ENCODE data around the gene ZDHHC12. TPM values are rescaled to one million over a fixed set of nuclear protein-coding genes. Genes with fewer than 3 reads are reported as not detected.

The ZDHHC12 gene
- total RNA-seq, 2 experiments from 2014 or later = 40.0 to 56.8 TPM

DNA sequence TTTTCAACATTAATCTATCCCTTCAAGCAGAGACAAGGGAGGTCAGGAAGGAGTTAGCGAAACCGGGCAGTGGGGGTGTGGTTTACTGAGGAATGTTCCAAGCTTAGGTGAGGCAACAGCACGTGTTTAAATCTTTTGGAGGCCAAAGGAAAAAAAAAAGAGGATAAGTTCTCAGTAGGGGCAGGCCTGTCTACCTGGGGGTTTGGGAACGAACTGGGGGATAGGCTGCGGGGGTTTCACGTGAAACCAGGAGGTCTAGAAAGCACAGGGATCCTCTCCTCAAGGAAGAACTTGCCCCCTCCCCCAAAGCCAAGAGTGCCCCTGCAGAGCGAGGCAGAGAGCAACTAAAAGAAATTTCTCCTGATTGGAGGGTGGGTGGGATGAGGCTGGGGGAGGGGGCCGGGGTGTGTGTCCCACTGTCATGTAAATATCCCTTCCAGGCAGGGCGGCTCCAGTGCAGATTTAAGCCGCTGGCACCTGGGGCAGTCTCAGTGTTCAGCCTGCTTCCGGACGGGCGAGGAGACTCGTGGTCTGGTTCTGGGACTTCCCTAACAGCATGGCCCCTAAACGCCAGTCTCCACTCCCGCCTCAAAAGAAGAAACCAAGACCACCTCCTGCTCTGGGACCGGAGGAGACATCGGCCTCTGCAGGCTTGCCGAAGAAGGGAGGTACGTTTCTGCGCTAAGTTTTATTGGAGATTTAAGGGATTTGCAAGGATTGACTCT, 40.4 kb downstream of the ZDHHC12 start:
- Histone ChIP-seq H4K20me1 (ENCODE audit: insufficient read depth, low read length) (peaks cover 5% of the 10 kb centered on the region; the same call in 1 of the 2 replicates), H3K9me2 (ENCODE audit: insufficient read depth, low read length) (no peaks in the 10 kb centered on the region), H2AFZ (ENCODE audit: low read length) (no peak overlapping the region), H3K4me3 (ENCODE audit: low read depth, low read length, poor library complexity, severe bottlenecking) (peak overlapping the region; percentile 90), H3K36me3 (ENCODE audit: insufficient read depth, low read length) (peaks cover 27% of the 10 kb centered on the region), H3K4me1 (ENCODE audit: insufficient read depth, low read length, poor library complexity, severe bottlenecking) (peaks cover 56% of the 10 kb centered on the region), H3K79me2 (ENCODE audit: insufficient read depth, low read depth, low read length) (peaks cover 64% of the 10 kb centered on the region), H3K9me3 (ENCODE audit: low read length) (no peaks in the 10 kb centered on the region), H3K4me2 (ENCODE audit: low read length) (peak overlapping the region; percentile 87), H3K27ac (ENCODE audit: low read depth, low read length, poor library complexity, severe bottlenecking) (peak overlapping the region; percentile 91)
- no TSS peak for BruUV-seq (replicated peaks)
- no peak for TF ChIP-seq CTCF (conservative IDR thresholded peaks at IDR 0.05; ENCODE audit: low read length)
- no peak for TF ChIP-seq EZH2phosphoT487 (IDR thresholded peaks at IDR 0.05; ENCODE audit: borderline replicate concordance, low read depth, low read length)
- intact Hi-C loops (cut with micrococcal nuclease; ENCODE audit: unreplicated experiment) = loop anchor here (1.0 to 10.0 kb wide), 5 partner anchors 27 to 1361 kb away; partner anchors contain the start of genes DYNC2I2, FNBP1, PHYHD1 and ZER1
- DNase-seq (ENCODE audit: low spot score) = peak; percentile 87
- CTCF ChIA-PET (ENCODE audit: unreplicated experiment) = no interaction called here
- POLR2A ChIA-PET = interaction anchor here (0.6 to 1.9 kb wide), 8 partner anchors 20 to 130 kb away, joined by 3 to 7 read pairs (median 4); partner anchors contain the start of gene ZDHHC12

DNA sequence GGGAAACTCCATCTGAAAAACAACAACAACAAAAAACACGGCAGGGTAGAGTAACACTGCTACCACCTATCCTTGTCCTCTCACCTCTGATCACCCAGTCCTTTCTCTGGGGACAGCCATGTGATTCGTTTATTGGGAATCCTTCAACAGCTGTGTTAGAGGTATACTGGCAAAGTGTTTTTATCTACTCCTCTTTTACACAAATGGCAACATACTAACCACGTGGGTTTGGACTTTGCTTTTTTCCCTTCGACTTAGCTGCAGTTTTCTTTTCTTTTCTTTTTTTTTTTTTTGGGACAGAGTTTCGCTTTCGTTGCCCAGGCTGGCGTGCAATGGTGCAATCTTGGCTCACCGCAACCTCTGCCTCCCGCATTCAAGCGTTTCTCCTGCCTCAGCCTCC, 46.1 kb downstream of the ZDHHC12 start:
- no peaks in the 10 kb centered on the region for H3K9me3 ChIP-seq (ENCODE audit: low read length)
- intact Hi-C loops (cut with micrococcal nuclease; ENCODE audit: unreplicated experiment) = no loop called here
- no peaks in the 10 kb centered on the region for H3K9me2 ChIP-seq (ENCODE audit: insufficient read depth, low read length)
- H3K79me2 ChIP-seq (ENCODE audit: insufficient read depth, low read depth, low read length) = peaks cover 7% of the 10 kb centered on the region; the same call in 1 of the 2 replicates
- no TSS peak for BruUV-seq (replicated peaks)
- ChIA-PET CTCF (ENCODE audit: unreplicated experiment) (no interaction called here), POLR2A (interaction anchor here (0.6 kb wide), 1 partner anchor 42 kb away, joined by 3 read pairs; no protein-coding TSS in a partner anchor)
- DNase-seq (ENCODE audit: low spot score) = no peak
- H3K27ac ChIP-seq (ENCODE audit: low read depth, low read length, poor library complexity, severe bottlenecking) = no peak overlapping the region
- H2AFZ ChIP-seq (ENCODE audit: low read length) = no peak overlapping the region
- peaks cover 12% of the 10 kb centered on the region for H3K36me3 ChIP-seq (ENCODE audit: insufficient read depth, low read length)
- H3K4me1 ChIP-seq (ENCODE audit: insufficient read depth, low read length, poor library complexity, severe bottlenecking) = peaks cover 27% of the 10 kb centered on the region
- no peaks in the 10 kb centered on the region for H4K20me1 ChIP-seq (ENCODE audit: insufficient read depth, low read length)
- H3K4me2 ChIP-seq (ENCODE audit: low read length) = no peak overlapping the region
- TF ChIP-seq EZH2phosphoT487 (IDR thresholded peaks at IDR 0.05; ENCODE audit: borderline replicate concordance, low read depth, low read length) (no peak), CTCF (conservative IDR thresholded peaks at IDR 0.05; ENCODE audit: low read length) (no peak)
- no peak overlapping the region for H3K4me3 ChIP-seq (ENCODE audit: low read depth, low read length, poor library complexity, severe bottlenecking)

- H2AFZ ChIP-seq (ENCODE audit: low read length) = no peak overlapping the region
- H3K4me1 ChIP-seq (ENCODE audit: insufficient read depth, low read length, poor library complexity, severe bottlenecking) = peaks cover 19% of the 10 kb centered on the region
- ChIA-PET POLR2A (interaction anchor here (0.5 kb wide), 1 partner anchor 98 kb away, joined by 4 read pairs; no protein-coding TSS in a partner anchor), CTCF (ENCODE audit: unreplicated experiment) (interaction anchor here (0.5 kb wide), 1 partner anchor 126 kb away, joined by 3 read pairs; no protein-coding TSS in a partner anchor)
- H3K9me3 ChIP-seq (ENCODE audit: low read length) = no peaks in the 10 kb centered on the region
- no peaks in the 10 kb centered on the region for H3K9me2 ChIP-seq (ENCODE audit: insufficient read depth, low read length)
- H3K4me2 ChIP-seq (ENCODE audit: low read length) = no peak overlapping the region
- no peak for DNase-seq (ENCODE audit: low spot score)
- no peak overlapping the region for H3K4me3 ChIP-seq (ENCODE audit: low read depth, low read length, poor library complexity, severe bottlenecking)
- BruUV-seq (replicated peaks) = no TSS peak
- intact Hi-C loops (cut with micrococcal nuclease; ENCODE audit: unreplicated experiment) = no loop called here
- no peaks in the 10 kb centered on the region for H3K79me2 ChIP-seq (ENCODE audit: insufficient read depth, low read depth, low read length)
- H3K27ac ChIP-seq (ENCODE audit: low read depth, low read length, poor library complexity, severe bottlenecking) = no peak overlapping the region
- no peaks in the 10 kb centered on the region for H4K20me1 ChIP-seq (ENCODE audit: insufficient read depth, low read length)
- peaks cover 5% of the 10 kb centered on the region; the same call in 1 of the 2 replicates for H3K36me3 ChIP-seq (ENCODE audit: insufficient read depth, low read length)
- TF ChIP-seq CTCF (conservative IDR thresholded peaks at IDR 0.05; ENCODE audit: low read length) (no peak), EZH2phosphoT487 (IDR thresholded peaks at IDR 0.05; ENCODE audit: borderline replicate concordance, low read depth, low read length) (no peak)
Observed at GRCh38 chr9:128675382-128675781, 48.5 kb downstream of the ZDHHC12 start.
